Gastroesophageal sphincter (tissue), 3 donors: ENCODE data around the gene AOX1.
"Not testable (repeated sequence)": the region's sequence is repeated elsewhere in the genome, so short reads cannot be mapped to it uniquely, and the experiment has no call there.

Source experiments
- POLR2A ChIP-seq, 2 donors: fragments of 450-650 bp; IDR thresholded peaks; one replicate each; pipeline ENCODE4 v1.6.1; 2017; ENCODE audit warnings: antibody characterized with exemption in 2 of 2, mild to moderate bottlenecking in 2 of 2, moderate library complexity in 1 of 2
- POLR2AphosphoS5 ChIP-seq: sonication (generic); formaldehyde crosslinking; IDR thresholded peaks from one replicate; pipeline ENCODE4 v1.6.1; 2017; ENCODE audit warnings: antibody characterized with exemption
- TF ChIP-seq, protein P1 (sequence below), 4 experiments: fragments of 200-600 bp in 2 of 4; fragments of 450-650 bp in 2 of 4; sonication (generic) in 1 of 4; IDR thresholded peaks; one replicate each; pipeline ENCODE4 v1.5.1; 2017 to 2019; ENCODE audit warnings: antibody characterized with exemption in 4 of 4, mild to moderate bottlenecking in 2 of 4, moderate library complexity in 2 of 4

DNA sequence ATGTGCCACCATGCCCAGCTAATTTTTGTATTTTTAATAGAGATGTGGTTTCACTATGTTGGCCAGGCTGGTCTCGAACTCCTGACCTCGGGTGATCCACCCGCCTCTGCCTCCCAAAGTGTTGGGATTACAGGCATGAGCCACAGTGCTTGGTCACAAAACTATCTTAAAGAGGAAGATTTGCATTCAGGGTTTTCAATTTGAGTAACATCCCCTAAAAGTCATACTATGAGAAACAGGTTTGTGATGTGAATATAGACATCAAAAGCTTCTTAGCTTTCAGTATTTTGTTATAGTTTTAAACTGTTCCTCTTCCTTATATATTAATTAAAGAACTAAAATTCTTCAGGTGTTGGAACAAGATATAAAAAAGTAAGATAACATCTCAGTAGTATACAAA lies 24.4 kb downstream of the AOX1 start:
- TF ChIP-seq, protein P1, sequence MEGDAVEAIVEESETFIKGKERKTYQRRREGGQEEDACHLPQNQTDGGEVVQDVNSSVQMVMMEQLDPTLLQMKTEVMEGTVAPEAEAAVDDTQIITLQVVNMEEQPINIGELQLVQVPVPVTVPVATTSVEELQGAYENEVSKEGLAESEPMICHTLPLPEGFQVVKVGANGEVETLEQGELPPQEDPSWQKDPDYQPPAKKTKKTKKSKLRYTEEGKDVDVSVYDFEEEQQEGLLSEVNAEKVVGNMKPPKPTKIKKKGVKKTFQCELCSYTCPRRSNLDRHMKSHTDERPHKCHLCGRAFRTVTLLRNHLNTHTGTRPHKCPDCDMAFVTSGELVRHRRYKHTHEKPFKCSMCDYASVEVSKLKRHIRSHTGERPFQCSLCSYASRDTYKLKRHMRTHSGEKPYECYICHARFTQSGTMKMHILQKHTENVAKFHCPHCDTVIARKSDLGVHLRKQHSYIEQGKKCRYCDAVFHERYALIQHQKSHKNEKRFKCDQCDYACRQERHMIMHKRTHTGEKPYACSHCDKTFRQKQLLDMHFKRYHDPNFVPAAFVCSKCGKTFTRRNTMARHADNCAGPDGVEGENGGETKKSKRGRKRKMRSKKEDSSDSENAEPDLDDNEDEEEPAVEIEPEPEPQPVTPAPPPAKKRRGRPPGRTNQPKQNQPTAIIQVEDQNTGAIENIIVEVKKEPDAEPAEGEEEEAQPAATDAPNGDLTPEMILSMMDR (IDR thresholded peaks at IDR 0.05): not testable (repeated sequence)
- not testable (repeated sequence) for TF ChIP-seq POLR2A (IDR thresholded peaks at IDR 0.05); POLR2AphosphoS5
